ENCODE results near the gene NTSR1.

Gene NTSR1

GRCh38 chr20:62708591-62709536, at the start of gene NTSR1:
Gene NTSR1 (plus strand): TSS chr20:62708836. CDS start chr20:62709208, 372 bp downstream.
- no peak for DNase-seq

GRCh38 chr20:62659488-62660239, 49.0 kb upstream of the NTSR1 start:
- DNase-seq = no peak

- no peak for DNase-seq
Measured at GRCh38 chr20:62660240-62660615, 48.4 kb upstream of the NTSR1 start.

GRCh38 chr20:62660768-62661167, 47.9 kb upstream of the NTSR1 start:
- DNase-seq = no peak

GRCh38 chr20:62661647-62662046, 47.0 kb upstream of the NTSR1 start:
- DNase-seq = no peak

- no peak for DNase-seq
Measured at GRCh38 chr20:62662422-62662821, 46.2 kb upstream of the NTSR1 start.

- DNase-seq = no peak
Measured at GRCh38 chr20:62663145-62664018, 45.3 kb upstream of the NTSR1 start.

- no peak for DNase-seq
Measured at GRCh38 chr20:62664019-62664971, 44.3 kb upstream of the NTSR1 start.

GRCh38 chr20:62665153-62665754, 43.4 kb upstream of the NTSR1 start:
- no peak for DNase-seq

GRCh38 chr20:62665826-62666735, 42.6 kb upstream of the NTSR1 start:
- DNase-seq = no peak

GRCh38 chr20:62666736-62667529, 41.7 kb upstream of the NTSR1 start:
- no peak for DNase-seq

- DNase-seq = no peak
Measured at GRCh38 chr20:62667530-62668440, 40.9 kb upstream of the NTSR1 start.

GRCh38 chr20:62668441-62669027, 40.1 kb upstream of the NTSR1 start:
- DNase-seq = peak; percentile 18

- DNase-seq = no peak
Measured at GRCh38 chr20:62669249-62669648, 39.4 kb upstream of the NTSR1 start.

- no peak for DNase-seq
Measured at GRCh38 chr20:62670156-62670555, 38.5 kb upstream of the NTSR1 start.

- no peak for DNase-seq
Measured at GRCh38 chr20:62670998-62671397, 37.6 kb upstream of the NTSR1 start.

- DNase-seq = no peak
Measured at GRCh38 chr20:62671765-62672164, 36.9 kb upstream of the NTSR1 start.

GRCh38 chr20:62674370-62674769, 34.3 kb upstream of the NTSR1 start:
- no peak for DNase-seq

All from NCI-H774 (cell line).